Sigmoid colon (tissue), 4 donors: ENCODE data around the gene VPS35L.

ENCODE experiments used
- CTCF ChIP-seq, 4 experiments: fragments of 450-650 bp in 3 of 4; fragments of 200-600 bp in 1 of 4; IDR thresholded peaks; one replicate each; pipeline ENCODE4 v1.5.1; 2016 to 2019; ENCODE audit warnings: antibody characterized with exemption in 4 of 4, mild to moderate bottlenecking in 3 of 4, moderate library complexity in 2 of 4
- EP300 ChIP-seq, 4 donors: sonication (generic); formaldehyde crosslinking; IDR thresholded peaks; one replicate each; pipeline ENCODE4 v1.6.1; 2017; ENCODE audit warnings: antibody characterized with exemption in 4 of 4
- POLR2A ChIP-seq, 2 donors: fragments of 450-650 bp; IDR thresholded peaks; one replicate each; pipeline ENCODE4 v1.6.1; 2016; ENCODE audit warnings: antibody characterized with exemption in 2 of 2, mild to moderate bottlenecking in 2 of 2, moderate library complexity in 2 of 2
- POLR2AphosphoS5 ChIP-seq, 4 donors: sonication (generic); formaldehyde crosslinking; IDR thresholded peaks; one replicate each; pipeline ENCODE4 v1.6.1; 2017; ENCODE audit warnings: antibody characterized with exemption in 4 of 4

DNA sequence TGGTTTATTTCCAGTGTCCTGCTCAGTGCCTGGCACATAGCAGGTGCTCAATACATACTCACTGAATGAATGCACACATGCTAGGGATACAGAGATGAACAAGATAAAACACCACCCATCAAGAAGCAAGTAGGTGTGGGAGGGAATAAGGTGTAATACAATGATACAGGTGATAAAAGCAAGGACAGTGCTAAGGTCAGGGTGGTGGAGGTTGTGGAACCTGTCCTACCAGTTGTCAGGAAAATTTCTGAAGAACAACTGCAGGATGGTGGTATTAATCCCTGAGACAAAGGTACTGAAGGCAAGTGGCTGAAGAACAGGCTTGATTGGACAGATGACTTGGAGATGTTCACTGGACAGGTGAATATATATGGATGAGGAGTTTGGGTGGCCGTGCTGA is 160.7 kb downstream of the VPS35L start:
- TF ChIP-seq CTCF (IDR thresholded peaks at IDR 0.05) (no peak), POLR2A (IDR thresholded peaks at IDR 0.05) (no peak), POLR2AphosphoS5 (IDR thresholded peaks at IDR 0.05) (no peak), EP300 (IDR thresholded peaks at IDR 0.05) (no peak)
